SIG-M5 treated with dmso at 0.1 percent for 504 hours (cell line): ENCODE data around the gene OR2T11.
A peak's percentile ranks its signal among the peaks of the same experiment; 100 is the strongest.
"Not testable (repeated sequence)": the region's sequence is repeated elsewhere in the genome, so short reads cannot be mapped to it uniquely, and the experiment has no call there.

Experiments used
- DNase-seq: peaks from one replicate; lab custom pipeline; 2025; ENCODE audit not compliant: unreplicated experiment; lab: John Stamatoyannopoulos, UW

OR2T11 gene, protein sequence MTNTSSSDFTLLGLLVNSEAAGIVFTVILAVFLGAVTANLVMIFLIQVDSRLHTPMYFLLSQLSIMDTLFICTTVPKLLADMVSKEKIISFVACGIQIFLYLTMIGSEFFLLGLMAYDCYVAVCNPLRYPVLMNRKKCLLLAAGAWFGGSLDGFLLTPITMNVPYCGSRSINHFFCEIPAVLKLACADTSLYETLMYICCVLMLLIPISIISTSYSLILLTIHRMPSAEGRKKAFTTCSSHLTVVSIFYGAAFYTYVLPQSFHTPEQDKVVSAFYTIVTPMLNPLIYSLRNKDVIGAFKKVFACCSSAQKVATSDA

DNA sequence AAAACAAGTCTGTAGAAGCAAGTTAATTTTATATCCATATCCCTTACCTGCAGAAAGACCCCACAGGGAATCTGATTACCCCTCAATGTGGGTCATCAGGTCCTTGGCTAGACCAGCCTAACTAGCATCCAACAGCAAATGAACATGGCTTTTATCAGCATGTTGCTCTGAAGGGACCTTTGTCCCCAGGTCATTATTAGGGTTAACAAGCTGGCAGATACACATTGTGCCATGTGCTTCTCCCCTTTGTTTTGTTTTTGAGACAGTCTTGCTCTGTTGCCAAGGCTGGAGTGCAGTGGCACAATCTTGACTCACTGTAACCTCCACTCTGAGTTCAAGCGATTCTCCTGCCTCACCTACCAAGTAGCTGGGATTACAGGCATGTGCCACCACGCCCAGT lies at the start of gene OR2T11:
TSS of gene OR2T11 (minus strand) at position 101 of the 400 bp plus-strand sequence. CDS start 7,963 bp downstream, outside the sequence.
- not testable (repeated sequence) for DNase-seq

DNA sequence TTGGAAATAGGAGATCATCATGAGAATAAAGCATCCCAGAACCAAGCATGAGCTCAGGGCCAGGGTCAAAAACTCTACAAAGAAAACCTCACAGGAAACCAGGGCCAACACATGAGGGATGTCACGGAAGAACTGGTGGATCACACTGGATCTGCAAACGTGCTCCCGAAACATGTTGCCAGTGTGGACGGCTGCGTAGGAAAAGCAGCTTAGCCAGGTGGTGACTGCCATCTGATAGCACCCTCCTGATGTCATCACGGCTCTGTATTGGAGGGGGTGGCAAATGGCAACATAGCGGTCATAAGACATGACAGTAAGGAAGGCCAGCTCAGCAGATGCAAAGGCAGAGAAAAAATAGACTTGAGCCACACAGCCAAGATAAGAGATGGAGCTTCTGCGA lies 46.8 kb upstream of the OR2T11 start:
- no peak for DNase-seq

DNA sequence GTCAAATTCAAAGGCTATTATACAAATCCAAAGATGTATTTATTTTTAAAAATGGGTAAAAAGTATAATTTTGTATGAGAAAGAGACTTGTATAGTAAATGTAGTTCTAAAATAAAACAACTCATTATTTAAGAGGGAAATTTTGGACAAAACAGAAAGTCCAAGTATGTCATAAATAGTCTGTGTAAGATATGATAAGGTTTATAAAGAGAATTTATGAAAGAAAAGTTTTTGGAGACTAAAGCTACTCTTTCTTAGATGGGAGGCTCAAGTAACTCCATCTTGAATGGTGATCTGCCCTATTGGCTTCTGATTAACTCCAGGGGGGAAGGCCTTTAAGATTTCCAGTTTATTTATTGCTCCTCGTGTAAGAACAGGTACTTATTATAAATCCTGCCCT lies 35.1 kb upstream of the OR2T11 start:
- no peak for DNase-seq

DNA sequence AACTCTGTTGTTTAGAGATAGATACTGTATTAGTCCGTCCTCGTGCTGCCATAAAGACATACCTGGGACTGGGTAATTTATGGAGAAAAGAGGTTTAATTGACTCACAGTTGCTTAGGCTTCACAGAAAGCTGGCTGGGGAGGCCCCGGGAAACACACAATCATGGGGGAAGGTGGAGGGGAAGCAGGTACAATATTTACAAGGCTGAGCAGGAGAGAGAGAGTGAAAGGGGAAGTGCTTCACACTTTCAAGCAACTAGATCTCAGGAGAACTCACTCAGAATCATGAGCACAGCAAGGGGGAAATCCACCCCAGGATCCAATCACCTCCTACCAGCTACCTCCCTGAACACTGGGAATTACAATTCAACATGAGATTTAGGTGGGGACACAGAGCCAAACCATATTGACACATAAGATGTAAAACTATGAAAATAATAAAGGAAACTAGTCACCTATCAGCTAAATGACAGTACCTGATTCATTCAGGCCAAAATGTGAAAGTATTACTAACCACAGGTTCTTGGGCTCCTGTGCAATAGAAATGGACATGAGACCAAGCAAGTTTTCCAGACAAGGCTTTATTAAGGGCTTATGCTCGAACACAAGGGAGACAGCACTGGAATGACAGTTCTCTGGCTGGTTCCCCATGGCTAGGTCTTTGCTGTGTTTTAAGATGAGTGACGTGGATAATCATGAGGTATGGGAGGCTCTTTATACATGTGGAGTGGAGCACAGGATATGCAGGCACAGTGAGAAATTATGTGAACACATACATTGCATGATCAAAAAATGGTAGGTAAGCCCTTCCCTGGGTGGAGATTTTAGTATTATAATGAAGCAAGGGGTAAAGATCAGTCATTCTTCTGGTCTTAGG lies 28.8 kb upstream of the OR2T11 start:
- DNase-seq: not testable (repeated sequence)

DNA sequence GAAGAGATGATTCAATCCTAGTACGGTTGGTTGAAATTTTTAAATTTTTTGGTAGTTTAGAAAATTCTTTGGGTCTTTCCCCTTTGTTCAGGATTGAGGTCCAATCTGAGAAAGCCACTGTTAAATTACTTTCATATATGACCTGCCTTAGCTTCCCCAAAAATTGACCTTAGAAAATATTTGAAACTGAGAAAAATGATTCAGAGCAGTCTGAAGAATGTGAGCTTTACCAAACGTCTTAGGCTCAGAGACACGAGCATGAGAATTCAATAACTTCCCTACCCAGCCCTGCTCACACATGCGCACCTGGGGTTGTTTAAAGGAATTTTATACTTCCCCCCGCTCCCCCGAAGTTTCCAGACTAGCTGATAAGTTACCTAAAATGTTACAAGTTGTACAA lies 21.9 kb upstream of the OR2T11 start:
- DNase-seq: not testable (repeated sequence)

DNA sequence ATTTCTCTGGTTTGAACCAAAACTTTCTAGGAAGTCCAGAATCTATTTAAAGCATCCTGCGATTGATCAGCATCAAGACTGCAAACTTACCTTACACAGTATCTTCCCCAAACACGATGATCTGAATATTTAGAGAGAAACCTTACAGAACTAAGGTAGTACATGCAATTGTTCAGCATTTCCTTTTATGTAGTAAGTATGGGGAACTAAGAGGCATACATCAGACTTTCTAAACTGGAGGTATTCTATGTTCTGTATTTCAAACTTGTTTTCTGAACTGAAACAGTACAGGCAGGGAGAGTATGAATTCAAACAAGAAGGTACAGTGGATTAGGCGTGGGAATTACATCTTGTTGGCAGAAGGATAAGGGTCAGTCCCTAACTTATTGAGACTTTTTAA lies 20.5 kb upstream of the OR2T11 start, which contains the start of gene OR2T27:
TSS of gene OR2T27 (minus strand) at position 175 of the 400 bp plus-strand sequence. CDS start 4,644 bp downstream, outside the sequence.
- not testable (repeated sequence) for DNase-seq

DNA sequence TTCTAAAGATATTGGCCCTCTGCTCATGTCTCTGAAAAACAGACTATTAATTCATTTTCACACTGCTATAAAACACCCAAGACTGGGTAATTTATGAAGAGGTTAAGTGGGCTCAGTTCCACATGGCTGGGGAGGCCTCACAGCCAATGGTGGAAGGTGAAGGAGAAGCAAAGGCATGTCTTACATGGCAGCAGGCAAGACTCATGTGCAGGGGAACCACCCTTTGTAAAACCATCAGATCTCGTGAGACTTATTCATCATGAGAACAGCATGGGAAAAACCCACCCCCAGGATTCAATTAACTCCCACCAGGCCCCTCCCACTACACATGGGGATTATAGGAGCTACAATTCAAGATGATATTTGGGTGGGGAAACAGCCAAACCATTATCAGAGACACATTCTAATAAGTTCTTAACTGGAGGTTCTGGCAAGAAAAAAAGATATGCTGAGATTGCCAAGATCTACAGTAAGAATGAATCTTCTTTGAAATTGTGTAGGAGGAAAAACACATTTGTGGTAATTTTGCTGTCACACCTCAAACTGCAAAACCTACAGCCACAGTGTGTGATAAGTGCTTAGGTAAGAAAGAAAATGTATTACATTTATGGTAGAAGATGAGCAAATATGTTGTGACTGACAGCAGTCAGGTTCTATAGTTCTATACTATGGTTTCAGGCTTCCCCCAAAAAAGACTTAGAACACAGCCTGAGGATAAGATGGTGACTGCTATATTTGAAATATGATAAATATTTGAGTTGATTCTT lies 14.1 kb upstream of the OR2T11 start:
- not testable (repeated sequence) for DNase-seq

DNA sequence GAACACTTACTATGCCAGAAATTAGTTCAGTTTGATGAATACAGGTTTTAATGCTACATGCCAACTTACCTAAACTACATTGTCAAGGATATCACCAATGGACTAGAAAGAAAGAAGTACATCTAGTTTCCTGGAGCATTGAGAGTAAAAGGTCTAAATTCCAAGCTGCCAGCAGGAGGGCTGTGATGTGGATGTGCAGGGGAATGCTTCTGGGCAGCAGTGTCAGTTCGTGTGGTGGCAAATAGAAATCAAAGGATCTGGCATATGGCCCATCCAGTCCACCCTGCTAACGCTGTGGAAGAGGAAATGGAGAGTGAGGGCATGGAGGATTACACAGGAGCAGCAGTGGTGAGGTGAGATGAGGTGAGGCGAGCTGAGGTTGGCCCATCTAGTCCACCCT lies 10.3 kb upstream of the OR2T11 start, which contains the start of gene OR2T35:
TSS of gene OR2T35 (minus strand) at position 101 of the 400 bp plus-strand sequence. CDS start 6,020 bp downstream, outside the sequence.
- DNase-seq: not testable (repeated sequence)

DNA sequence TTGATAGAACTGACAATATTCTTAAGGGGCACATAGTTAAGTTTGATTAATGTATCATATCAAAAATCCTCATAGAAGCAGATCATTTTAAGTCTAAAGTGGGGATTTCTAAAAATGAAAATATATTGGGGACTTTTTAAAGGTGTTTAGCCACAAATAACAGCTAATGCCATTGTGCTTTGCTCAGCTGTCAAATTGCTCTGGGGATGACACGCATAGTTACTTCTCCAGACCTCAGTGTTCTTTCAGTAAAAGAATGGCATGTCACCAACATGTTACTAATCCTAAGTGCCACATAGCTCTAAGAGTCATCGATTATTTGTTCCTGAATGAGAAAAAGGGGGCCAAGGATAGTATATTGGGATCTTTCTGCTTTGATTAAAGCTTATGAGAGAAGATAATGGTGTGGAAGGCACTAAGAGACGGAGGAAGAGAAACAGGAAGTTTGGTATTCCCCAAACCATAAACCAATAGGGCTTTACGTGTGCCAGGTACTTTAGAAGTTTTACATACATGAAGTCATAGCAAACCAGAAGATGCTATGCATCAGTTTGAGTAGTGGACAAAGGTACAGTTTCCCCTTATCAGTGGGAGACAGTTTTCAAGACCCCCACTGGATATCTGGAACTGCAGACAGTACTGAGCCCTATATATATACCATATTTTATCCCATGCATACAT lies 8.2 kb upstream of the OR2T11 start:
- DNase-seq: not testable (repeated sequence)

DNA sequence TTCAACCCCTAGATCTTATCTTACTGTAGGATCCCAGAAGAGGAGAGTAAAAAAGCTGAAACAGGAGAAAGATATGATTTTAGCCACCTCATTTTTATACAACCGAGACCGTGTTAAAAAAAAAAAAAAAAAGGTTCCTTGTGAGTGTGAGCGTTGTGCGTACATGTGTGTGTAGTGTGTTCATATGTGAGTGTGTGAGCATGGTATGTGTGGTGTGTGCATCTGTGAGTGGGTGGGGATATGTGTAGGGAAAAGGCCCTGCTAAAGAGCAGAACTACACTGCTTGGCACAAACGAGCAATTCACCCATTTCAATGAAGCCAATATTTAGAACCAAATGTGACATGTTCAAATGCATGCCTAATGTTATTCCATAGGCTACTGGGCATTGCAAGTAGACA lies 6.7 kb upstream of the OR2T11 start:
- DNase-seq: not testable (repeated sequence)

DNA sequence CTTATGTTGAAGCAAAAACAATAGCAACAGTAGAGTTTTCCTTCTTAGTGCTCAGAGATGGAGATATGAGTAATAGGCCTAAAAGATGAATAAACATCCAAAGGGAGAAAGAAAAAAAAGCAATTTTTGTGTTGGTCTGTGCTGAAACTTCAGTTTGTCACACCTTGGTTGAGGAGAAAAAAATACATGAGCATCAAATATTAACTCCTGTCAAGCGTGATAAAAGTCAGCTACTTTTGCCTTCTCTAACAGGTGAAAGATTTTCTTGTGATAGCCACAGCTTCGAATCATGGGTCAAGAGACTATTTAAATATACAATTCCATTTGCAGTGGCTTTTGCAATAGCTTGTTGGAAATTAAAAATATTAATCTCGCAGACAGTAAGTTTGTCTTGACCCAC lies 6.0 kb upstream of the OR2T11 start:
- not testable (repeated sequence) for DNase-seq

DNA sequence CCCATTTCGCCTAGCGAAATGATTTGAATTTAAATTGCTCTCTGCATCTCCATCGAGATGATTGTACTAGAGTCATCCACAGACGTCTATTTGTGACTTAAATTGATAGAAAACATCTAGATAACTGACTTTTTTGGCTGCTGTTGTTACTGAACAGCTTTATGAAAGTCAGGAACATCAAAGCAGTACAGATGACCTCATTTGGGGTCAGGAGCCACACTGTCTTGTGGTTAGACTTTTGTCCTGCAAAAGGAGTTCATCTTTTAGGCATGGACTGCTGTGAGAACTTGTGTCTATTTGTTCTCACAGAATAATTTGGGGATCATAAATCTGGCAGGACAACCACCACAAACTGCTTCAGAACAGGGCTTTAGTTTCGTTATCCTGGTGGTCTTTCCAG lies 4.8 kb upstream of the OR2T11 start:
- DNase-seq: not testable (repeated sequence)

DNA sequence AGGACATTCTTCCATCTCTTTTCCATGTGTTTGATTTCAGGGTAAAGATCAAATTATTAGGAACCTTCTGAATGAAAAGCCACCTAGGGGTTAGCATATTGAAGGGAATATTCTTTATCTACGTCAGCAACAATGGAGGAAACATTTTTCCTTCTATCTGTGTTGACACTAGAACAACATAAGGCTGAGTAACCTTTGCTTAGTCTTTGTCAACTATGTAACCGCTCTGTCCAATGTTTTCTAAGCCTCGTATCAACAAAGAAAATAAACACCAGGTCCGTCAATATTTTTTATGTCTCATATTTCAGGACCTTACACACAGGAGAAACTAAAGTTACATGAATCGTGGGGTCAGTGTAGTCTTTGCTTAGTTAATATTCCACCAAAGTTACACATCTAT lies 1.7 kb upstream of the OR2T11 start:
- DNase-seq: not testable (repeated sequence)

DNA sequence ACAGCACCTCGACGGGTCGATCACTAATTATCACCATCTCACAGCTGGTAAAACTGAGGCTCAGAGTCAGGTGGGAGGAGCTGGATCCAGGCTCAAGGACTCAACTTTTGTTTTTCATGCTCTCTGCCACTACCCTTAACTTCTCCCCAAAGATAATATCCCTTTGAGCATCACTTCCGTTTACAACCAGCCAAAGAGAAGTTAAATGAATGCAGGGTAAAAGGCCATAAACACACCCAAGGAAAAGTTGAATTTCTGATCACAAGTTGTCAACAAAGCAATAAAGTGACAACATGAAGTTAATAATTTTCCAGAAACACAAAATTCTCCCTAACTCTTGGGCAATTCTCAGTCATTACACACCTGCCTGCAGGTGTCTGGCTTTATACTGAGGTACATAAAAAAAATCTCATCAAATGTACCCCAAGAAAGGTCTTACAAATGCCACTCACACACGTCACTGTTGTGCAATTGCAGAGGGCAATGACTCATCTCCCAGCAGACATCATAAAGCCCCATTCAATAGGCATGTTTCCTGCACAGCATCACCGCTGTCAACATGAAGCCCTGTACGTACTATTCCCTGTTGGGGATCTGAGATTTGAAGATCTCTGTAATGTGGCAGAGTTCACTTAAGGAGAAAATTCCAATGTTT lies 3.4 kb downstream of the OR2T11 start:
- DNase-seq: peak; percentile 31

DNA sequence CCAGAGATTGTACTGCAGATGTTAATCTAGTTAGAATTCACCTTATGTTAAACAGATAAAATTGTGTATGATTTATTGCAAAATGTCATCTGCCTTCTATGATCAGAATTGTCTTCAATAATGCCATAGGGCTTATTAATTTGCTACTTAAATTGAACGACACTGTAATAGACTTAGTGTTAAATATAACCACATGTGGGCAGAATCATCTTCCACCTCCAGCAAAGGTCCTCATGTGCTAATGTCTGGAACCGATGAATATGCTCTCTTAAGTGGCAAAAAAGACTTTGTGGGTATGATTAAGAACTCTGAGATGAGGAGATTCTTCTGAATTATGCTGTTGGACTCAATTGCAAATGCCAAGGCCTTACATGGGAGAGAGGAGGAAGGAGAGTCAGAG lies 4.3 kb downstream of the OR2T11 start:
- DNase-seq: no peak

DNA sequence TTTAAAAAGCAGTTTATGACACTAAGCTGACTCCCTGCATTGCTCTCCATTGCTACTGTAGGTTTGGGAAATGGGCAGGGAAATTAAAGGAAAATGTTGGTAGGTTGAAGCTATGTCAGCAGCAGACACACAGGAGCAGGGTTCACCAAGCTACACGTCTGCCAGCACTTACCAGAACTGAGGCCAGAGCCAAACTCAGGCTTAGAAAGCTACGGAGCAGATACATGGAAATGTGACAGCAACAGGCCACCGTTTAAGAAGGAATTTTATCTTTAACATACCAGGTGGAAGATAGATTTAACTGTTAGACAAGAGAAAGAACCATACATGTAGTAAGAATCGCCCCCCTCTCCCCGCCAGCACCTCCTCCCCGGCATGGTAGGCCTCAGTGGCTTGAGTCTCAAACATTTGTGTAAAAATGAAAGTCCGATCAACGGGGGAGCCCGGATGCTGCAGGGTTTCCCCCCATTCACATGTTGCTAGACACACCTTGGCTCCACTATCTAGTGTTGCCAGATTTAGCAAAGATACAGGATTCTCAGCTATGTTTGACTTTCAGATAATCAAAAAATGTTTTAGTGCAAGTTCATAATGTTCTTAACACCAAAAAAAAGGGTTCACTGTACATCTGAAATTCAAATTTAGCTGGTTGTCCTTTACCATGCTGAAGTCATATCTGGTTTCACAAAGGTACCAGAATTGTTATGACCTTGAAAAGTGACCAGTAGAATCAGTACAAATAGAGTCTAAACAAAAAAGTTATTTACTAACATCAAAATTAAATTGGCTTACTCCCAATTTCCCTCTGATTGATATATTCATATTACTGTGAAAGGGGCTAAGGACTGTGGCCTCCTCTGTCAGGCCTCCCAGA lies 6.7 kb downstream of the OR2T11 start:
- DNase-seq: no peak

DNA sequence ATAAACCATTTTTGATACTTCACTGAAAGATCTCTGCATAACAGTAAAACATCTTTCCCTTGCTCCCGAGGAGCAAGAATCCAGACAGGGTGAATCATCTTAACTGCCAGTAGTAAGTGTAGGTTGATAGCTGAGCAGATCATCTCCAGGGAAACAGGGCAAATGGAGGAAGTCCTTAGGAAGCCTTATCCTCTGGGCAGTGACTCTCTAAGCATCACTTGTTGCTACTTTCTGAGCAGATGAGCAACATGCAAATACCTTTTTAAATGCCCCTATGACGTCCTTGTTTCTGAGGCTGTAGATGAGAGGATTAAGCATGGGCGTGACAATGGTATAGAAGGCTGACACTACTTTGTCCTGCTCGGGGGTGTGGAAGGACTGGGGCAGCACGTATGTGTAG lies 8.9 kb downstream of the OR2T11 start:
- no peak for DNase-seq

DNA sequence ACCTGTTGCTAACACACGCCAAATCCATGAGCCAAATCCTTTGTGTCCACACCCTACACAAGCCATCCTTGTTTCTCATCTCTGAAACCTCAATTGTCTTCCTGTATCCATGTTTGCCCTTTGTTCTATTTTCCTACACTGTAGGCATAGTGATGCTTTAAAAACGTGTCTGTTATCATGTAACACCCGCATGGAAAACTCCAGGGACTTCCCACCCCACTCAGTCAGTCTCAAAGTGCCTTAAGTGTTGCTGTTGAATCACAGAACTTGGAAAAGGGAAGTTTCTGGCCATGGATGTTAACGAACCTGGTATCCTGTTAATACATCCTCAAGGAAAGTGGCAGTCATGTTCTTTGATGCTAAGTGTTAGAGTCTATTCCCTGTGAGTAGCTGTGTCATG lies 9.7 kb downstream of the OR2T11 start:
- DNase-seq: no peak

DNA sequence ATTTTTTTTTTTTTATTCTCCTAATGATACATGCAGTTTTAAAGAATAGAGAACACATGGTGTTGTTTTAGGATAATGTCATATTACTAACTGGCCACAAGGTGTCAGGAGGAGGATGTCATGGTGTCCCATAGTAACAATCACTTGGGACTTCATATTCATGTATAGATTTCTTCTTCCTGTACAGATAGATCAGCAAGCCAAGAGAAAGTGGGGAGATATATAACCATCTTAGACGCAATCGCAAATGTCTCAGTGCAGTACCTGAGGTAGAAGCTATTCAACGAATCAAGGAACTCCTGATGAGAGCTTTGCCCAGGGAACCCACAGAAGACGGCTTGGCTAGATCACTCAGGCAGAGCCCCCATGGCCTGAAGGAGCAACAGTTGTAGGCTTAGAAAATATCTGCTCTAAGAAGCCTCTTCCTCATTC lies 12.3 kb downstream of the OR2T11 start:
- DNase-seq: peak; percentile 85
